SU-DHL-6 (cell line): Measurements from ENCODE around the gene PGK2.

Source experiments
- CTCF ChIP-seq: fragments of 200-600 bp; sonication (generic); IDR thresholded peaks from one replicate; pipeline ENCODE4 v1.5.1; 2017; ENCODE audit warnings: antibody characterized with exemption, mild to moderate bottlenecking, low read length, moderate library complexity; ENCODE audit not compliant: insufficient read depth, poor library complexity, severe bottlenecking
- EZH2phosphoT487 ChIP-seq: fragments of 200-600 bp; sonication (generic), shearing (Covaris generic); conservative IDR thresholded peaks from 2 replicates; pipeline ENCODE4 v1.6.1; 2018; ENCODE audit warnings: mild to moderate bottlenecking, antibody characterized with exemption, low read length, moderate library complexity, mixed read lengths

GRCh38 chr6:49799090-49799489 lies 12.0 kb upstream of the PGK2 start:
- TF ChIP-seq EZH2phosphoT487, result no peak
- TF ChIP-seq CTCF, result no peak
